IMR-90 (cell line): ENCODE data around the gene RARRES1.

Experiments used
- CTCF ChIP-seq: conservative IDR thresholded peaks from 2 replicates; pipeline ENCODE4 v1.5.1; 2012; ENCODE audit warnings: mild to moderate bottlenecking, low read depth, low read length, improper control_type of control experiment
- ELK1 ChIP-seq: fragments of 150-350 bp; IDR thresholded peaks from 2 replicates; pipeline ENCODE4 v1.6.1; 2016; ENCODE audit warnings: low read depth, mild to moderate bottlenecking, low read length, moderate library complexity, borderline replicate concordance
- FOS ChIP-seq: fragments of 150-350 bp; IDR thresholded peaks from 2 replicates; pipeline ENCODE4 v1.6.1; 2016; ENCODE audit warnings: low read depth, low read length
- NFE2L2 ChIP-seq: fragments of 150-350 bp; IDR thresholded peaks from 2 replicates; pipeline ENCODE4 v1.6.1; 2016; ENCODE audit warnings: low read depth, mild to moderate bottlenecking, low read length
- POLR2A ChIP-seq: IDR thresholded peaks from 2 replicates; pipeline ENCODE4 v1.6.1; 2012; ENCODE audit warnings: mild to moderate bottlenecking, low read depth, low read length

GRCh38 chr3:158739078-158739477, 6.8 kb upstream of the RARRES1 start:
- TF ChIP-seq POLR2A = no peak
- no peak for TF ChIP-seq CTCF
- TF ChIP-seq FOS = no peak
- no peak for TF ChIP-seq ELK1
- no peak for TF ChIP-seq NFE2L2
